ENCODE results near the gene POLG.

Gene POLG

GRCh38 chr15:89353991-89354390 lies 19.4 kb upstream of the POLG start:
- no peak for DNase-seq

GRCh38 chr15:89352476-89352875 lies 17.9 kb upstream of the POLG start:
- no peak for DNase-seq

- no peak for DNase-seq
These were observed 14.6 kb upstream of the POLG start for GRCh38 chr15:89349206-89349558.

- DNase-seq: no peak
These were observed 12.1 kb upstream of the POLG start for GRCh38 chr15:89346516-89347231.

- DNase-seq: no peak
These were observed 10.6 kb upstream of the POLG start for GRCh38 chr15:89345248-89345647.

- DNase-seq: no peak
These were observed 8.2 kb upstream of the POLG start for GRCh38 chr15:89342840-89343239.

GRCh38 chr15:89341316-89342005 lies 6.8 kb upstream of the POLG start:
- no peak for DNase-seq

GRCh38 chr15:89340573-89340972 lies 5.9 kb upstream of the POLG start:
- no peak for DNase-seq

- DNase-seq: no peak
These were observed 3.4 kb upstream of the POLG start for GRCh38 chr15:89338036-89338435.

- no peak for DNase-seq
These were observed 846 bp upstream of the POLG start for GRCh38 chr15:89335298-89336041.

GRCh38 chr15:89333959-89334509 lies 590 bp downstream of the POLG start:
- DNase-seq: no peak

- no peak for DNase-seq
These were observed 1.4 kb downstream of the POLG start for GRCh38 chr15:89333011-89333860.

GRCh38 chr15:89332446-89332845 lies 2.2 kb downstream of the POLG start:
- DNase-seq: peak; percentile 19

- DNase-seq: no peak
These were observed 3.6 kb downstream of the POLG start for GRCh38 chr15:89330881-89331595.

- no peak for DNase-seq
These were observed 4.5 kb downstream of the POLG start for GRCh38 chr15:89330119-89330518.

- DNase-seq: peak; percentile 20
These were observed 5.1 kb downstream of the POLG start for GRCh38 chr15:89329329-89330084.

- no peak for DNase-seq
These were observed 6.0 kb downstream of the POLG start for GRCh38 chr15:89328398-89329254.

GRCh38 chr15:89327113-89327512 lies 7.5 kb downstream of the POLG start:
- DNase-seq: no peak

- no peak for DNase-seq
These were observed 8.3 kb downstream of the POLG start for GRCh38 chr15:89326316-89326715.
